OCI-LY1 (cell line): ENCODE results near the gene LIN52.

ENCODE experiments used
- EZH2 ChIP-seq: fragments of 200-600 bp; sonication (generic), shearing (Covaris generic); IDR thresholded peaks from 2 replicates; pipeline ENCODE4 v1.8.0; 2017; ENCODE audit warnings: borderline replicate concordance, mixed run types, mild to moderate bottlenecking, antibody characterized with exemption, low read length, moderate library complexity, mixed read lengths
- TF ChIP-seq, protein P1 (sequence below): fragments of 200-600 bp; sonication (generic), shearing (Covaris generic); IDR thresholded peaks from 2 replicates; pipeline ENCODE4 v1.5.1; 2017; ENCODE audit warnings: mild to moderate bottlenecking, antibody characterized with exemption, low read length, moderate library complexity, mixed read lengths

DNA sequence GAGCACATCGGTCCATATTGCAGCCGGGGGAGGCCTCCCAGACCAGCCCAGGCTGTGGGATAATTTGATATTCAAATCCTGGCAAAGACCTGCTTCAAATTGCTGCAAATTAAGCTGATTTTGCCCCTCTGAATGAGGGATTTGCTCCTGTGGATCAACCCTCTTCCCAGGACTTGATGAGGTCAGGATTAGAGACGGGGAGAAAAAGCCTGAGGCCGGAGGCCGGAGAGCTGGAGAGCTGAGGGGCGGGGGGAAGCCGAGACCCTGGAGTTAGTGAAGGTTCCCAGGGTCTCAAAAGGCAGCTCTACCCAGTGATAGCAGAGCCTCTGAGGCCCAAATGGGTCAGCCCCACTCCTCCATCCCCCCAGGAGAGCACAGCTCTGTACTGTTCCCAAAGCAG lies 137.0 kb downstream of the LIN52 start:
- TF ChIP-seq, protein P1, sequence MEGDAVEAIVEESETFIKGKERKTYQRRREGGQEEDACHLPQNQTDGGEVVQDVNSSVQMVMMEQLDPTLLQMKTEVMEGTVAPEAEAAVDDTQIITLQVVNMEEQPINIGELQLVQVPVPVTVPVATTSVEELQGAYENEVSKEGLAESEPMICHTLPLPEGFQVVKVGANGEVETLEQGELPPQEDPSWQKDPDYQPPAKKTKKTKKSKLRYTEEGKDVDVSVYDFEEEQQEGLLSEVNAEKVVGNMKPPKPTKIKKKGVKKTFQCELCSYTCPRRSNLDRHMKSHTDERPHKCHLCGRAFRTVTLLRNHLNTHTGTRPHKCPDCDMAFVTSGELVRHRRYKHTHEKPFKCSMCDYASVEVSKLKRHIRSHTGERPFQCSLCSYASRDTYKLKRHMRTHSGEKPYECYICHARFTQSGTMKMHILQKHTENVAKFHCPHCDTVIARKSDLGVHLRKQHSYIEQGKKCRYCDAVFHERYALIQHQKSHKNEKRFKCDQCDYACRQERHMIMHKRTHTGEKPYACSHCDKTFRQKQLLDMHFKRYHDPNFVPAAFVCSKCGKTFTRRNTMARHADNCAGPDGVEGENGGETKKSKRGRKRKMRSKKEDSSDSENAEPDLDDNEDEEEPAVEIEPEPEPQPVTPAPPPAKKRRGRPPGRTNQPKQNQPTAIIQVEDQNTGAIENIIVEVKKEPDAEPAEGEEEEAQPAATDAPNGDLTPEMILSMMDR: no peak
- no peak for TF ChIP-seq EZH2
